Measurements from ENCODE around the gene FOXO3. TPM values are rescaled to one million over a fixed set of nuclear protein-coding genes. Genes with fewer than 3 reads are reported as not detected.

Gene FOXO3
- total RNA-seq, 1 donor from 2014 or later: 37.3 TPM

DNA sequence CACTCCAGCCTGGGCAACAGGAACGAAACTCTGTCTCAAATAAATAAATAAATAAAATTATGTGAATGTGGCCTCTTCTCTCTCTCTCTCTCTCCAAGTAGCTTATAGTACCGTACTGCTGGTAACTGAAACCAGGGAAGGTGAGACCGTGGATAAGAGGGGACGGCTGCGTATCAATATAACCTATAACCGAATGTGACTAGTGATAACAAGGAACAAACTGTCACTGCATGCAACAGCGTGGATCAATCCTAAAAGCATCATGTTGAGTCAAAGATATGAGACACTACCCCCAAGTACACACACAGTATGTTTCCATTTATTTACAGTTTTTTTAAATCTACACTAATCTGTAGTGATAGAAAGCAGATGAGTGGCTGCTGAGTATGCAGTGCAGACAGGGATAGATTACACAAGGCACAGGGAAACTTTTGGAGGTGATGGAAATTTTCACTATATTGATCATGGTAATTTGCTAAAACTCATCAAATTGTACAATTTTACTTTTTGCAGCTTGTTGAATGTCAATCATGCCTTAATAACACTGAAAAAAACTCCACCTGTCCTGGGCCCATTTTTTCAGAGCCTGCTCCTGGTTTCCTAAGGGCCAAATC, 166.1 kb downstream of the FOXO3 start:
- no peak overlapping the region for H3K27ac ChIP-seq (ENCODE audit: low read depth, low read length)
- H3K9me3 ChIP-seq (ENCODE audit: insufficient read depth, low read depth, low read length): no peaks in the 10 kb centered on the region
- H3K27me3 Mint-ChIP-seq (ENCODE audit: low read depth, unreplicated experiment): peaks cover 20% of the 10 kb centered on the region
- peaks cover 6% of the 10 kb centered on the region for H3K4me1 Mint-ChIP-seq (ENCODE audit: low read depth, unreplicated experiment)
- H3K4me2 ChIP-seq (ENCODE audit: low read length): no peak overlapping the region
- DNase-seq (ENCODE audit: low read depth): no peak
- H2AFZ ChIP-seq (ENCODE audit: low read depth, low read length): no peak overlapping the region
- H4K20me1 ChIP-seq (ENCODE audit: insufficient read depth, low read length): no peaks in the 10 kb centered on the region
- H3K4me3 Mint-ChIP-seq (ENCODE audit: unreplicated experiment): no peak overlapping the region
- peaks cover 6% of the 10 kb centered on the region for H3K36me3 Mint-ChIP-seq (ENCODE audit: low read depth, unreplicated experiment)
- H3K9me3 Mint-ChIP-seq (ENCODE audit: unreplicated experiment): no peaks in the 10 kb centered on the region
- no peak for FAIRE-seq
- no peaks in the 10 kb centered on the region for H3K27me3 ChIP-seq (ENCODE audit: insufficient read depth, low read length)
- no peak overlapping the region for H3K27ac Mint-ChIP-seq (ENCODE audit: unreplicated experiment)
- H3K36me3 ChIP-seq (ENCODE audit: insufficient read depth, low read length): no peaks in the 10 kb centered on the region
- no peaks in the 10 kb centered on the region for H3K79me2 ChIP-seq (ENCODE audit: insufficient read depth, low read length)
- TF ChIP-seq, protein P1, sequence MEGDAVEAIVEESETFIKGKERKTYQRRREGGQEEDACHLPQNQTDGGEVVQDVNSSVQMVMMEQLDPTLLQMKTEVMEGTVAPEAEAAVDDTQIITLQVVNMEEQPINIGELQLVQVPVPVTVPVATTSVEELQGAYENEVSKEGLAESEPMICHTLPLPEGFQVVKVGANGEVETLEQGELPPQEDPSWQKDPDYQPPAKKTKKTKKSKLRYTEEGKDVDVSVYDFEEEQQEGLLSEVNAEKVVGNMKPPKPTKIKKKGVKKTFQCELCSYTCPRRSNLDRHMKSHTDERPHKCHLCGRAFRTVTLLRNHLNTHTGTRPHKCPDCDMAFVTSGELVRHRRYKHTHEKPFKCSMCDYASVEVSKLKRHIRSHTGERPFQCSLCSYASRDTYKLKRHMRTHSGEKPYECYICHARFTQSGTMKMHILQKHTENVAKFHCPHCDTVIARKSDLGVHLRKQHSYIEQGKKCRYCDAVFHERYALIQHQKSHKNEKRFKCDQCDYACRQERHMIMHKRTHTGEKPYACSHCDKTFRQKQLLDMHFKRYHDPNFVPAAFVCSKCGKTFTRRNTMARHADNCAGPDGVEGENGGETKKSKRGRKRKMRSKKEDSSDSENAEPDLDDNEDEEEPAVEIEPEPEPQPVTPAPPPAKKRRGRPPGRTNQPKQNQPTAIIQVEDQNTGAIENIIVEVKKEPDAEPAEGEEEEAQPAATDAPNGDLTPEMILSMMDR (IDR thresholded peaks at IDR 0.05; ENCODE audit: insufficient read depth, low read depth, low read length): no peak
- TF ChIP-seq EZH2 (IDR thresholded peaks at IDR 0.05; ENCODE audit: insufficient read depth, low read length): no peak
- H3K9ac ChIP-seq (ENCODE audit: low read length): no peak overlapping the region
- H3K4me1 ChIP-seq (ENCODE audit: insufficient read depth, low read length): peaks cover 5% of the 10 kb centered on the region
- H3K4me3 ChIP-seq (ENCODE audit: insufficient read depth, low read depth, low read length): no peak overlapping the region

DNA sequence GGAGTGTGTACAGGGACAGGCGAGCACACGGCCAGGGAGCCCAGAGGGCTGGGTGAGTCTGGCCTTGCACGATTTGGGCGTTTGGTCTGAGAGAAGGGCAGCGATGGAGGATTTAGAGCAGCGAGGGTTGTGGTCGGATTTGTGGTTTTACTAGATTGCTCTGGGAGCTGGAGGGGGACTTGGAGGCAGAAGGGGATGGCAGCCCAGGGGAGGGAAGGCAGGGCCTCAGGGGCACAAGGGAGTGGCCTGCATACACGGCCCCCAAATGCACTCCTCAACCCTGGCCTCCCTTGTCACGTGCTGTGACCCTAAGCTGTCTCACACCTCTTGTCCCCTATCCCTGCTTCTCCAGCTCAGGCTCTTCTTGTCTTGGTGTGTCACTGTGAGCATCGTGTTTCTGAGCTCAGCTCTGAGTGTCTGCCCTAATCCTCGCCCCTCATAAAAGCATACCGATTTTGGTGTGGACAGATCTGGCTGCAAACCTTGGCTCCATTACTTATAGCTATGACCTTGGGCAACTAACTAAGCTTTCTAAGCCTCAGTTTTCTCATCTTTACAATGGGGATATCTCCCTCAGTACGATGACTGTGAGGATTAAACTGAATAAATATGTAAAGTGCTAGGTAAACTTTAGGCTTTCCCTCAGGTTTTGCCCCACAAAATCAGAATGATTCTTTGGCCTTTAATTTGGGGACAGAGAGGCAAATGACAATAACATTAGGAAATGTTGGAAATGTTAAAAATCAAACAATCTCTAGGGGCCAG, 167.4 kb downstream of the FOXO3 start:
- H3K9ac ChIP-seq (ENCODE audit: low read length): no peak overlapping the region
- H3K4me3 Mint-ChIP-seq (ENCODE audit: unreplicated experiment): no peak overlapping the region
- FAIRE-seq: no peak
- no peak for TF ChIP-seq EZH2 (IDR thresholded peaks at IDR 0.05; ENCODE audit: insufficient read depth, low read length)
- TF ChIP-seq, protein P1 (IDR thresholded peaks at IDR 0.05; ENCODE audit: insufficient read depth, low read depth, low read length): no peak
- H3K36me3 Mint-ChIP-seq (ENCODE audit: low read depth, unreplicated experiment): peaks cover 6% of the 10 kb centered on the region
- H3K4me3 ChIP-seq (ENCODE audit: insufficient read depth, low read depth, low read length): no peak overlapping the region
- no peak overlapping the region for H3K4me2 ChIP-seq (ENCODE audit: low read length)
- no peak overlapping the region for H3K27ac ChIP-seq (ENCODE audit: low read depth, low read length)
- H3K27me3 ChIP-seq (ENCODE audit: insufficient read depth, low read length): no peaks in the 10 kb centered on the region
- H3K27ac Mint-ChIP-seq (ENCODE audit: unreplicated experiment): no peak overlapping the region
- DNase-seq (ENCODE audit: low read depth): no peak
- no peaks in the 10 kb centered on the region for H4K20me1 ChIP-seq (ENCODE audit: insufficient read depth, low read length)
- peaks cover 11% of the 10 kb centered on the region for H3K4me1 Mint-ChIP-seq (ENCODE audit: low read depth, unreplicated experiment)
- H3K4me1 ChIP-seq (ENCODE audit: insufficient read depth, low read length): peaks cover 5% of the 10 kb centered on the region
- no peaks in the 10 kb centered on the region for H3K79me2 ChIP-seq (ENCODE audit: insufficient read depth, low read length)
- H3K9me3 Mint-ChIP-seq (ENCODE audit: unreplicated experiment): no peaks in the 10 kb centered on the region
- H3K27me3 Mint-ChIP-seq (ENCODE audit: low read depth, unreplicated experiment): peaks cover 20% of the 10 kb centered on the region
- no peaks in the 10 kb centered on the region for H3K36me3 ChIP-seq (ENCODE audit: insufficient read depth, low read length)
- no peaks in the 10 kb centered on the region for H3K9me3 ChIP-seq (ENCODE audit: insufficient read depth, low read depth, low read length)
- no peak overlapping the region for H2AFZ ChIP-seq (ENCODE audit: low read depth, low read length)

DNA sequence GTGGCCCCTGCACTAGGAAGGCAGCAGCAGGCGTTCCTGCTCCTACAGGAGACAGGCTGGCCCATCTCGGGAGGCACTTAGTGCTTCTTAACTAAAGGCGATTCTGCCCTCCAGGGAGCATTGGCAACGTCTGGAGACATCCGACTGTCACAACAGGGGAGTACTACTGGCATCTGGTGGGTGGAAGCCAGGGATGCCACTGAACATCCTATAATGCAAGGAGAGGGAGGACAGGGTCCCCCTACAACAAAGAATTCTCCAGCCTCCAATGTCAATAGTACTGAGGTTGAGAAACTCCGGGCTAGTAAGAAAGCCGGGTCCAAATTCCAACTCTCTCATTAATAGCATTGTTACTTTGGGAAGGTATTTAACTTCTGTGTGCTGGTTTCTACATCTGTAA, 168.1 kb downstream of the FOXO3 start:
- no peaks in the 10 kb centered on the region for H3K9me3 Mint-ChIP-seq (ENCODE audit: unreplicated experiment)
- peaks cover 5% of the 10 kb centered on the region for H3K4me1 ChIP-seq (ENCODE audit: insufficient read depth, low read length)
- TF ChIP-seq EZH2 (IDR thresholded peaks at IDR 0.05; ENCODE audit: insufficient read depth, low read length): no peak
- TF ChIP-seq, protein P1 (IDR thresholded peaks at IDR 0.05; ENCODE audit: insufficient read depth, low read depth, low read length): no peak

More for the DNA sequence above, 168.1 kb downstream of the FOXO3 start:
- H3K9me3 ChIP-seq (ENCODE audit: insufficient read depth, low read depth, low read length): no peaks in the 10 kb centered on the region
- DNase-seq (ENCODE audit: low read depth) (no peak), FAIRE-seq (no peak)
- H4K20me1 ChIP-seq (ENCODE audit: insufficient read depth, low read length): no peaks in the 10 kb centered on the region
- no peak overlapping the region for H3K27ac ChIP-seq (ENCODE audit: low read depth, low read length)
- H3K27me3 Mint-ChIP-seq (ENCODE audit: low read depth, unreplicated experiment): peaks cover 20% of the 10 kb centered on the region
- no peaks in the 10 kb centered on the region for H3K36me3 ChIP-seq (ENCODE audit: insufficient read depth, low read length)
- H3K27me3 ChIP-seq (ENCODE audit: insufficient read depth, low read length): no peaks in the 10 kb centered on the region
- H3K4me1 Mint-ChIP-seq (ENCODE audit: low read depth, unreplicated experiment): peaks cover 11% of the 10 kb centered on the region
- no peak overlapping the region for H2AFZ ChIP-seq (ENCODE audit: low read depth, low read length)
- no peak overlapping the region for H3K27ac Mint-ChIP-seq (ENCODE audit: unreplicated experiment)
- no peak overlapping the region for H3K9ac ChIP-seq (ENCODE audit: low read length)
- no peak overlapping the region for H3K4me3 Mint-ChIP-seq (ENCODE audit: unreplicated experiment)
- no peaks in the 10 kb centered on the region for H3K79me2 ChIP-seq (ENCODE audit: insufficient read depth, low read length)
- no peak overlapping the region for H3K4me2 ChIP-seq (ENCODE audit: low read length)
- H3K4me3 ChIP-seq (ENCODE audit: insufficient read depth, low read depth, low read length): no peak overlapping the region
- H3K36me3 Mint-ChIP-seq (ENCODE audit: low read depth, unreplicated experiment): peaks cover 8% of the 10 kb centered on the region
